ENCODE results near the gene FAM167B.

- TF ChIP-seq CTCF (conservative IDR thresholded peaks at IDR 0.05; ENCODE audit: low read length) (no peak), EZH2phosphoT487 (IDR thresholded peaks at IDR 0.05; ENCODE audit: borderline replicate concordance, low read depth, low read length) (no peak)
These were observed 4.6 kb upstream of the FAM167B start for GRCh38 chr1:32242341-32242851.
